Measurements from ENCODE around the gene MIPOL1. TPM values are rescaled to one million over a fixed set of nuclear protein-coding genes. Genes with fewer than 3 reads are reported as not detected.

MIPOL1 gene
- total and polyA plus RNA-seq, 3 donors from 2014 or later = 9.0 to 38.8 (median 31.6) TPM

DNA sequence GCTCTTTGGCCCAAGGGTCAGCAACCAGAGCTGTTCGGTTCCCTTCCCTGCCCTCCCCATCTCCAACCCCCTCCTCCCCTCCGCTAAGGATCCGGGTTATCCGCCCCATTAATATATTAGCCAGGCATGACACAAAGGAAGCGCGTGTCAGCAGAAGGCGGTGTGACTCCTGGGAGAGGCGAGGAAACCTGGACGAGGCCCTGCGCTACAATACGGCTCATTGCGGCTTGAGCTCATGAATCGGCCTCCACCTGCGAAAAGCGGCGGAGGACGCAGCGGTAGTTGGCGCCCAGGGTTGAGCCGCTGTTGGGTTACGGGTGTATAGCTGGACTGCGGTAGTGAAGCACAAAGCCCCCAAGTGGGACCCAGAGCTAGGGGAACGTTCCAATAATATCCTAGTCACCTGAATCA, 387.4 kb downstream of the MIPOL1 start:
- TF ChIP-seq, protein P1, sequence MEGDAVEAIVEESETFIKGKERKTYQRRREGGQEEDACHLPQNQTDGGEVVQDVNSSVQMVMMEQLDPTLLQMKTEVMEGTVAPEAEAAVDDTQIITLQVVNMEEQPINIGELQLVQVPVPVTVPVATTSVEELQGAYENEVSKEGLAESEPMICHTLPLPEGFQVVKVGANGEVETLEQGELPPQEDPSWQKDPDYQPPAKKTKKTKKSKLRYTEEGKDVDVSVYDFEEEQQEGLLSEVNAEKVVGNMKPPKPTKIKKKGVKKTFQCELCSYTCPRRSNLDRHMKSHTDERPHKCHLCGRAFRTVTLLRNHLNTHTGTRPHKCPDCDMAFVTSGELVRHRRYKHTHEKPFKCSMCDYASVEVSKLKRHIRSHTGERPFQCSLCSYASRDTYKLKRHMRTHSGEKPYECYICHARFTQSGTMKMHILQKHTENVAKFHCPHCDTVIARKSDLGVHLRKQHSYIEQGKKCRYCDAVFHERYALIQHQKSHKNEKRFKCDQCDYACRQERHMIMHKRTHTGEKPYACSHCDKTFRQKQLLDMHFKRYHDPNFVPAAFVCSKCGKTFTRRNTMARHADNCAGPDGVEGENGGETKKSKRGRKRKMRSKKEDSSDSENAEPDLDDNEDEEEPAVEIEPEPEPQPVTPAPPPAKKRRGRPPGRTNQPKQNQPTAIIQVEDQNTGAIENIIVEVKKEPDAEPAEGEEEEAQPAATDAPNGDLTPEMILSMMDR (IDR thresholded peaks at IDR 0.05) = no peak
- TF ChIP-seq POLR2A (IDR thresholded peaks at IDR 0.05) = no peak
- Histone ChIP-seq H3K4me1 (no peaks in the 10 kb centered on the region), H3K9me3 (no peaks in the 10 kb centered on the region), H3K27me3 (no peaks in the 10 kb centered on the region), H3K27ac (no peak overlapping the region), H3K4me3 (peak overlapping the region; percentile 22 to 51), H3K36me3 (ENCODE audit: low read depth, missing control alignments) (no peaks in the 10 kb centered on the region)
- WGBS, 2 donors = 9 to 14% methylated on average over 20 to 23 of the region's 23 CpGs
- intact Hi-C loops (cut with DNase I; ENCODE audit: low total_unique reads) = no loop called here
- DNase-seq = no peak

DNA sequence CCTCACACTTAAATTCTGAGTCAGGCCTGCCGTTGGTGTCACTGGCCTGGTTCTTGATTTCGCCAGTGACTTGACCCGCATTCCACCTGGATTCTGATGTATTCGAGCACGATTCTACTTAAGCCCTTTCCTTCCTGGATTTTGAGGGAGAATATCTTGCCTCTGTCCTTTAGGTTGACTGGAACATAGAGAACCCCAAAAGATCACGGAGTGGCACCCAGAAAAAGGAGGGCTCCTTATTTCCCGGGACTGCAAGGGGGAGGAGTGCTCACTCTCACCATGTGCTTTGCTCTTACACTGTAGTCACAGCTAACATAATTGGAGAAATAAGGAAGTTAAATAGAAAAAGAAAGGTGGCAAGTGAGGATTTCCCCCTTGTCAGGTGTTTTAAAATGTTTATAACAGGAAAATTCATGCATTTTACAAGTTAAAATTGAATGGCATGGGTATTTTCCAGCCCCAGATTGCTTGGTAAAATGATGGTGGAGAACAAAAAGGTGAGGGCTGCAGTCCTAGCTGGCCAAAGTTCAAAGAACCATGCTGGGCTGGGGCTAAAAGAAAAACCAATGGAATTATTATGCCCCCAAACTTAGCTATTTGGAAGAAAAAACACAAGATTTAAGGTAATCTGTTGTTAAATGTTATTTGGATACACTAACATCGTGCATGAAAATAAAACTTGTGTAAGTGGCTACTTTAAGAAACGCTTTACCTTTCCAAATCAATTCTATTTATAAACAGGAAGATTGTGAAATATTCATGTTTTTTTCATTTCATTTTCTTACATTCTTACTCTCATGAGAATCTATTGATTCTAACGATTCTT, 388.4 kb downstream of the MIPOL1 start:
- intact Hi-C loops (cut with DNase I; ENCODE audit: low total_unique reads) = no loop called here
- WGBS, 2 donors = 13 to 16% methylated on average over 10 of the region's 10 CpGs

DNA sequence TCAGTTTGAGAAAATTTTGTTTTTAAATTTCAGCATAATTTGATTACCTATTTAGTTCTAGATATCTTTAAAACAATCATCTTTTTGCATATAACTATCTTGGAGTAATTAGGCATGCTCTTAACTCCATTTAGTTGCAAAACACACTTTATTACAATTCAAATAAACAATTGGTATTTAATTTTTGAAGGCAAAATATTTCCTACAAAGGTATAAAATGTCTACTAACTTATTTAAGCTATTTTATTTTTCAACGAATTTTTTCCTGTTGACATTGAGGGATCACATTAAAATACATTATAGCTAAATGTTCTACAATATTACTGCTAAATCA, 389.0 kb downstream of the MIPOL1 start:
- 5 to 9% methylated on average over 1 of the region's 1 CpG for WGBS, 2 donors
- DNase-seq = no peak
- TF ChIP-seq, protein P1 (IDR thresholded peaks at IDR 0.05) = no peak
- TF ChIP-seq POLR2A (IDR thresholded peaks at IDR 0.05) = no peak
- Histone ChIP-seq H3K27me3 (no peaks in the 10 kb centered on the region), H3K4me3 (no peak overlapping the region), H3K27ac (no peak overlapping the region), H3K36me3 (ENCODE audit: low read depth, missing control alignments) (no peaks in the 10 kb centered on the region), H3K4me1 (no peaks in the 10 kb centered on the region), H3K9me3 (no peaks in the 10 kb centered on the region)
- intact Hi-C loops (cut with DNase I; ENCODE audit: low total_unique reads) = no loop called here

More for the DNA sequence above, 388.4 kb downstream of the MIPOL1 start:
- TF ChIP-seq, protein P1 (IDR thresholded peaks at IDR 0.05) = no peak
- no peak for TF ChIP-seq POLR2A (IDR thresholded peaks at IDR 0.05)
- DNase-seq = no peak
- Histone ChIP-seq H3K9me3 (no peaks in the 10 kb centered on the region), H3K4me3 (no peak overlapping the region), H3K36me3 (ENCODE audit: low read depth, missing control alignments) (no peaks in the 10 kb centered on the region), H3K27ac (no peak overlapping the region), H3K27me3 (no peaks in the 10 kb centered on the region), H3K4me1 (no peaks in the 10 kb centered on the region)

DNA sequence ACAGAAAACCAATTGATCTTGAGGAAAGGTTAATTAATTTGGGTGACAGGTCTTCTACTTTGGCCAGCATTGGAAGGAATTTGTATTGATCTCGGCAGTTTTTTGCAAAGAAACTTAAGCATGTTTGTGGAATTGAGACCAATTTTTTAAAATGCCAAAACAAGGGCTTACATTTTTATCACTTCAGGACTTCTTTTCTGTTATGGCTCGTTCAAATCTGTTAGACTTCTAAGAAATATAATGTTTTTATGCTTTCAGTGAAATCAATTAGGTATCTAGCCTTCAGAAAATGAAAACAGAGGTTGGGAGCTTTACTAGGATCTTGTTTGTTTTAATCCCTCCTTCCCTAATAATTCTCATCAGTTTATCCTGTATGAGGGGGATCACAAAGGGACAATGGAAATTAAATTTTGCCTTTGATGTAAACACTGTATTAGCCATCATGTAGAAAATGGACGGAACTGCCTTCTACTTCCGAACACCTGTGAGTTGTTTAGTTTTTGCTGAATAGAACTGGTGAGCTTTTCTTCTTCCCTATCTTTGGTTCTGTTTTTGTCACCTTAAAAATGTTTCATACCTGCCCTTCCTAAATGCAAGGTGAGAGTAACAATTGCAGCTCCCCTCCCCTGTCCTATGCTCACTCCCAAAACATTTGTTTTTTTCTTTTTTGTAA, 389.5 kb downstream of the MIPOL1 start:
- DNase-seq = no peak
- Histone ChIP-seq H3K27me3 (peaks cover 2% of the 10 kb centered on the region), H3K36me3 (ENCODE audit: low read depth, missing control alignments) (no peaks in the 10 kb centered on the region), H3K27ac (no peak overlapping the region), H3K9me3 (no peaks in the 10 kb centered on the region), H3K4me1 (no peaks in the 10 kb centered on the region), H3K4me3 (peak overlapping the region in 1 of 2 donors; percentile 48)
- 17 to 19% methylated on average over 4 of the region's 4 CpGs for WGBS, 2 donors
- intact Hi-C loops (cut with DNase I; ENCODE audit: low total_unique reads) = no loop called here
- TF ChIP-seq, protein P1 (IDR thresholded peaks at IDR 0.05) = no peak
- no peak for TF ChIP-seq POLR2A (IDR thresholded peaks at IDR 0.05)
